Gastroesophageal sphincter (tissue), 3 donors: Measurements from ENCODE around the gene APOLD1.

Experiments
- EP300 ChIP-seq: sonication (generic); formaldehyde crosslinking; IDR thresholded peaks from one replicate; pipeline ENCODE4 v1.6.1; 2017; ENCODE audit warnings: antibody characterized with exemption, mild to moderate bottlenecking
- POLR2A ChIP-seq, 2 donors: fragments of 450-650 bp; IDR thresholded peaks; one replicate each; pipeline ENCODE4 v1.6.1; 2017; ENCODE audit warnings: antibody characterized with exemption in 2 of 2, mild to moderate bottlenecking in 2 of 2, moderate library complexity in 1 of 2
- POLR2AphosphoS5 ChIP-seq: sonication (generic); formaldehyde crosslinking; IDR thresholded peaks from one replicate; pipeline ENCODE4 v1.6.1; 2017; ENCODE audit warnings: antibody characterized with exemption
- TF ChIP-seq, protein P1 (sequence below), 4 experiments: fragments of 200-600 bp in 2 of 4; fragments of 450-650 bp in 2 of 4; sonication (generic) in 1 of 4; IDR thresholded peaks; one replicate each; pipeline ENCODE4 v1.5.1; 2017 to 2019; ENCODE audit warnings: antibody characterized with exemption in 4 of 4, mild to moderate bottlenecking in 2 of 4, moderate library complexity in 2 of 4

DNA sequence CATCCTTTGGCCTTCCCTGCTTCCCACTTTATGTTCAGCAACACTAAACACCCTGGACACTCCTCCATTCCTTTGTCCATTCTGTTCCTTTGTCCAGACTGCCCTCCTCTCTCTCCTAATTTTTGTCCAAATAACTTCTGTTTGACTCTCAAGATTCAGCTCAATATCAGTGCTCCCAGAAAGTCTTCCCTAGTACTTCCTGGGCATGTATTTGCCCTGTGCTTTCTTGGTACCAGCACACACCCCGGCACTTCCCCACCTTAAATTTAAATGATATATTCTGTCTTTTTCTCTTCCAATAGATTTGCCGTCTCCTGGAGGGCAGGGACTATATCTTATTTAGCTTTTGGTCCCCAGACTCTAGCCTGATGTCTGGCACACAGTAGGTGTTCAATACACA is 6.5 kb upstream of the APOLD1 start:
- TF ChIP-seq, protein P1, sequence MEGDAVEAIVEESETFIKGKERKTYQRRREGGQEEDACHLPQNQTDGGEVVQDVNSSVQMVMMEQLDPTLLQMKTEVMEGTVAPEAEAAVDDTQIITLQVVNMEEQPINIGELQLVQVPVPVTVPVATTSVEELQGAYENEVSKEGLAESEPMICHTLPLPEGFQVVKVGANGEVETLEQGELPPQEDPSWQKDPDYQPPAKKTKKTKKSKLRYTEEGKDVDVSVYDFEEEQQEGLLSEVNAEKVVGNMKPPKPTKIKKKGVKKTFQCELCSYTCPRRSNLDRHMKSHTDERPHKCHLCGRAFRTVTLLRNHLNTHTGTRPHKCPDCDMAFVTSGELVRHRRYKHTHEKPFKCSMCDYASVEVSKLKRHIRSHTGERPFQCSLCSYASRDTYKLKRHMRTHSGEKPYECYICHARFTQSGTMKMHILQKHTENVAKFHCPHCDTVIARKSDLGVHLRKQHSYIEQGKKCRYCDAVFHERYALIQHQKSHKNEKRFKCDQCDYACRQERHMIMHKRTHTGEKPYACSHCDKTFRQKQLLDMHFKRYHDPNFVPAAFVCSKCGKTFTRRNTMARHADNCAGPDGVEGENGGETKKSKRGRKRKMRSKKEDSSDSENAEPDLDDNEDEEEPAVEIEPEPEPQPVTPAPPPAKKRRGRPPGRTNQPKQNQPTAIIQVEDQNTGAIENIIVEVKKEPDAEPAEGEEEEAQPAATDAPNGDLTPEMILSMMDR (IDR thresholded peaks at IDR 0.05): no peak
- TF ChIP-seq POLR2A (IDR thresholded peaks at IDR 0.05): no peak
- TF ChIP-seq POLR2AphosphoS5: no peak
- no peak for TF ChIP-seq EP300
